ENCODE data around the gene HSPB6. TPM values are rescaled to one million over a fixed set of nuclear protein-coding genes. Genes with fewer than 3 reads are reported as not detected.

The HSPB6 gene
- total RNA-seq, 1 donor from 2014 or later: 3.2 TPM

- no peak for DNase-seq (ENCODE audit: extremely low read depth, low read depth, low spot score)
These were observed 10.3 kb downstream of the HSPB6 start for GRCh38 chr19:35746531-35746930.

- no peak for DNase-seq (ENCODE audit: extremely low read depth, low read depth, low spot score)
These were observed 10.8 kb downstream of the HSPB6 start for GRCh38 chr19:35746087-35746462.

GRCh38 chr19:35745328-35746086 lies 11.3 kb downstream of the HSPB6 start, which contains the start of the genes PSENEN and U2AF1L4:
PSENEN (plus strand) TSS chr19:35745651; CDS start chr19:35745931, 280 bp downstream.
U2AF1L4 (minus strand) TSS chr19:35745418; CDS start chr19:35745391, 27 bp downstream.
- peak; percentile 95 for DNase-seq (ENCODE audit: extremely low read depth, low read depth, low spot score)

- peak; percentile 72 for DNase-seq (ENCODE audit: extremely low read depth, low read depth, low spot score)
These were observed 12.2 kb downstream of the HSPB6 start for GRCh38 chr19:35744430-35745327.

GRCh38 chr19:35743640-35744429 lies 13.0 kb downstream of the HSPB6 start:
- DNase-seq (ENCODE audit: extremely low read depth, low read depth, low spot score): no peak

GRCh38 chr19:35742121-35742724 lies 14.6 kb downstream of the HSPB6 start, which contains the start of gene IGFLR1:
IGFLR1 (minus strand) TSS chr19:35742452; CDS start chr19:35741180, 1,272 bp downstream.
- no peak for DNase-seq (ENCODE audit: extremely low read depth, low read depth, low spot score)

GRCh38 chr19:35741203-35741515 lies 15.7 kb downstream of the HSPB6 start:
- no peak for DNase-seq (ENCODE audit: extremely low read depth, low read depth, low spot score)

GRCh38 chr19:35740423-35741202 lies 16.2 kb downstream of the HSPB6 start:
- DNase-seq (ENCODE audit: extremely low read depth, low read depth, low spot score): no peak

GRCh38 chr19:35740108-35740422 lies 16.8 kb downstream of the HSPB6 start:
- no peak for DNase-seq (ENCODE audit: extremely low read depth, low read depth, low spot score)

- no peak for DNase-seq (ENCODE audit: extremely low read depth, low read depth, low spot score)
These were observed 17.3 kb downstream of the HSPB6 start for GRCh38 chr19:35739275-35740107.

- DNase-seq (ENCODE audit: extremely low read depth, low read depth, low spot score): no peak
These were observed 18.0 kb downstream of the HSPB6 start for GRCh38 chr19:35738887-35739229.

GRCh38 chr19:35738021-35738886 lies 18.6 kb downstream of the HSPB6 start:
- no peak for DNase-seq (ENCODE audit: extremely low read depth, low read depth, low spot score)

- no peak for DNase-seq (ENCODE audit: extremely low read depth, low read depth, low spot score)
These were observed 19.6 kb downstream of the HSPB6 start for GRCh38 chr19:35736913-35737886.

GRCh38 chr19:35734889-35735288 lies 21.9 kb downstream of the HSPB6 start:
- DNase-seq (ENCODE audit: extremely low read depth, low read depth, low spot score): no peak

GRCh38 chr19:35734273-35734672 lies 22.6 kb downstream of the HSPB6 start:
- no peak for DNase-seq (ENCODE audit: extremely low read depth, low read depth, low spot score)

- no peak for DNase-seq (ENCODE audit: extremely low read depth, low read depth, low spot score)
These were observed 23.4 kb downstream of the HSPB6 start for GRCh38 chr19:35733180-35734125.

Data from glomerular endothelial cell (primary cell).